ENCODE results near the gene SETDB1. TPM values are rescaled to one million over a fixed set of nuclear protein-coding genes. Genes with fewer than 3 reads are reported as not detected.
"Not testable (repeated sequence)": the region's sequence is repeated elsewhere in the genome, so short reads cannot be mapped to it uniquely, and the experiment has no call there.

Gene SETDB1
- total RNA-seq, 2 donors from 2014 or later = 44.0 to 51.0 TPM

DNA sequence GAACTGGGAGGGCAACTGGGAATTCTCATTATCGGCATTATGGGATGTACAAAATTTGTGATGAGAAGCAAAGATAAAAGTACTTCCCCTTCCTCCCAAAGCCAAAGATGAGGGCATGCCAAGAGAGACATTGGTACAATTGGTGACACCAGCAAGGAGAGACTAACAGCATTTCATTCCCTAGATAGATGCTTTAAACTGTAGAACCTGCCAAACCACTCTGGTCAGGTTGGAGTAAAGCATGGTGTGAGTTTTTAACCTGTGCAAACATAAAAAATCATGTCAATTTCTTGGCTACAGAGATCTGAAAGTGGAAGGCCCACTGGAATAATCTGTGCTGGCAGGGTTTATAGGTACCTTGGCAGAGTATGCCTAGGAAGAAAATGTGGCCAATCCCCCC, 19.8 kb upstream of the SETDB1 start:
- H3K9me3 ChIP-seq (ENCODE audit: control insufficient read depth, low read length, poor library complexity, severe bottlenecking) = no peaks in the 10 kb centered on the region
- DNase-seq = no peak
- H3K27me3 Mint-ChIP-seq = no peaks in the 10 kb centered on the region
- no peak overlapping the region for H3K4me3 Mint-ChIP-seq
- H3K4me1 Mint-ChIP-seq = no peaks in the 10 kb centered on the region
- no peak for ATAC-seq
- no peak overlapping the region for H3K27ac Mint-ChIP-seq
- H3K36me3 Mint-ChIP-seq (ENCODE audit: low read depth) = no peaks in the 10 kb centered on the region

DNA sequence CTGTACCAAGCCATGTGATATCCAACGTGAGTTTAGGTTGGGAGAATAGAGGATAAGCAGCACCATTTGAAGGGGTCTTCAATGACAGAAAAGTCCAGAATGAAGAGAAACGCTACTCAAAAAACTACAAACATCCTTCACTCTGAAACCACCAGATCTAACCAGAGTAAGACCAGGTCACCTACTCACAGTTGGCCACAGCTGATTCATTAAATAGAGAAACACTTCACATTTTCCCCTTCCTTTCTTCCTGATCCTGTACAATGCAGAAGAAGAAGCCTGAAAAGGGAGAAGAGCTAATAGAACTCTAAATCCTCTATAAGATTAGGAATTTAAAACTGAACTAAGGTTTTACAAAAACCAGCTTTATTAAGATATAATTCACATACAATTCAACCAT, 19.4 kb upstream of the SETDB1 start:
- ATAC-seq (no peak), DNase-seq (no peak)
- Mint-ChIP-seq H3K4me1 (no peaks in the 10 kb centered on the region), H3K27ac (no peak overlapping the region), H3K36me3 (ENCODE audit: low read depth) (no peaks in the 10 kb centered on the region), H3K27me3 (no peaks in the 10 kb centered on the region), H3K4me3 (no peak overlapping the region)
- no peaks in the 10 kb centered on the region for H3K9me3 ChIP-seq (ENCODE audit: control insufficient read depth, low read length, poor library complexity, severe bottlenecking)

DNA sequence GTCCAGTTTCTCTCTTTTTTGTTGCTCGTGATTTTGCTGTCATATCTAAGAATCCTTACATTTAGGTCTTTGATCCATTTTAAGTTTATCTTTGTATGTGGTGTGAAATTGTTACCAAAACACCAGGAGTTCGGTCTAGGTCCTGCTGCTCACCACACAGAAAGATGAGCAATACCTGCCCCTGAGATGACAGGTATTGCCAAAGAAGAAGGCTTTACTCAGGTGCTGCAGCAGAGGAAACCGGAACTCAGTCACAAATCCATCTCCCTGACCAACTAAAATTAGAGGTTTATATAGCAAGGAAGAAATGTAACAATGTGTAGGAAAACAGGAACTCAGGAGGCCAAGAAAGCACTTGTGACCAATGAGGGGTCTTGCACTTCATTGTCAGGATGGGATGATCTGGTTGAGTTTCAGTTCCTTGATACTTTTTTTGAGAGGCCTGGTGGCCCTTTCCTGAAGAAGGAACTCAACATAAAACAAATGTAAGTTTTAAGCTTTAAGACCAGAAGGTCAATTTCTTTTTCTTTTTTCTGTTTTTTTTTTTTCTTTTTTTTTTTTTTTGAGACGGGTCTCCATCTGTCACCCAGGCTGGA, 16.5 kb upstream of the SETDB1 start:
- Mint-ChIP-seq H3K4me1 (peaks cover 4% of the 10 kb centered on the region), H3K36me3 (ENCODE audit: low read depth) (peaks cover 2% of the 10 kb centered on the region), H3K27me3 (peaks cover 5% of the 10 kb centered on the region), H3K27ac (no peak overlapping the region), H3K4me3 (no peak overlapping the region)
- no peaks in the 10 kb centered on the region for H3K9me3 ChIP-seq (ENCODE audit: control insufficient read depth, low read length, poor library complexity, severe bottlenecking)
- ATAC-seq (no peak), DNase-seq (no peak)

DNA sequence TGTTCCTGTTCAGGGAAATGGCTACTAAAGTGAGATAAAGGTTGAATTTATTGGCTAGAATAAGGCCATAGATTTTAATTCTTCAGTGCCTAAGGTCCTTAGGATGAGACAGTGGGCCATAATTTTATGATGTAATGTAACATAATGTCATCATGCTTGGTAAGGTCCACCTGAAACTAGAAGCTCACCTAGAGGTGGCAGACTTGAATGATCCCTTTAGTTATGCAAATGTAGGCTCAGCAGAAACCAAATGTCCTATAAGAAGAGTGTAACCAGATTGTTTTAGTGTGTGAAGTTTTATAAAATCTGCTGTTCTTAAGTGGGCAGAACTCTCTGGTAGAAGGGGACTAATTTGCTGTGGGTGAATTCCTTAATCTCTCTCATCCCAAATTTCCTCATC, 13.5 kb upstream of the SETDB1 start:
- ATAC-seq (no peak), DNase-seq (no peak)
- no peak overlapping the region for H3K4me3 Mint-ChIP-seq
- H3K9me3 ChIP-seq (ENCODE audit: control insufficient read depth, low read length, poor library complexity, severe bottlenecking) = no peaks in the 10 kb centered on the region
- peaks cover 4% of the 10 kb centered on the region for H3K4me1 Mint-ChIP-seq
- H3K36me3 Mint-ChIP-seq (ENCODE audit: low read depth) = peaks cover 2% of the 10 kb centered on the region
- no peak overlapping the region for H3K27ac Mint-ChIP-seq
- peaks cover 5% of the 10 kb centered on the region for H3K27me3 Mint-ChIP-seq

GRCh38 chr1:150917387-150917786, 8.8 kb upstream of the SETDB1 start:
- Mint-ChIP-seq H3K36me3 (ENCODE audit: low read depth) (peaks cover 2% of the 10 kb centered on the region), H3K4me1 (peaks cover 7% of the 10 kb centered on the region), H3K27ac (no peak overlapping the region), H3K4me3 (no peak overlapping the region), H3K27me3 (peaks cover 5% of the 10 kb centered on the region)
- DNase-seq = no peak
- no peaks in the 10 kb centered on the region for H3K9me3 ChIP-seq (ENCODE audit: control insufficient read depth, low read length, poor library complexity, severe bottlenecking)
- ATAC-seq = no peak

DNA sequence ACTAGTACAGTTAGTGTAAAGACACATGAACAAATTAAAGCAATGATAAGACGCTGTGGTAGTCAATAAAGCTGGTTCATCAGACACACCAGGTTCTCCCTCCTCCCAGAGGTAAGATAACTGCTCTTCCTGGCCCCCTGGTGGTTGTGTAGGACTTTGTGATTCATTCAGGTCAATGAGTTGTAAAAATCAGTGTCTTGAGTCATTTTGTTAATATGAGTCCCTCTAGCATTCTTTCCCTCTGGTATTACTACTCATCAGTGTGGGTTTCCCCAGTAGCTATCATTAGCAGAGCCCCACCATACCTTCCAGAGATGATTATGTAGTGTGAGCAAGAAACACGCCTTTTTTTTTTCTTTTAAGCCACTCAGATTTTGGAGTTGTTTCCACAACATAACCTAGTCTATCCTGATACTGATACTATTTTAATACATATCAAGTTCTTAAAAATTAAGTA, 3.6 kb upstream of the SETDB1 start:
- peak; percentile 40 for ATAC-seq
- H3K36me3 Mint-ChIP-seq (ENCODE audit: low read depth) = peaks cover 3% of the 10 kb centered on the region
- no peaks in the 10 kb centered on the region for H3K9me3 ChIP-seq (ENCODE audit: control insufficient read depth, low read length, poor library complexity, severe bottlenecking)
- H3K27me3 Mint-ChIP-seq = no peaks in the 10 kb centered on the region
- peaks cover 10% of the 10 kb centered on the region for H3K4me1 Mint-ChIP-seq
- peak; percentile 32 to 61 (median 44) for DNase-seq
- H3K27ac Mint-ChIP-seq = peak overlapping the region; percentile 69
- H3K4me3 Mint-ChIP-seq = no peak overlapping the region

DNA sequence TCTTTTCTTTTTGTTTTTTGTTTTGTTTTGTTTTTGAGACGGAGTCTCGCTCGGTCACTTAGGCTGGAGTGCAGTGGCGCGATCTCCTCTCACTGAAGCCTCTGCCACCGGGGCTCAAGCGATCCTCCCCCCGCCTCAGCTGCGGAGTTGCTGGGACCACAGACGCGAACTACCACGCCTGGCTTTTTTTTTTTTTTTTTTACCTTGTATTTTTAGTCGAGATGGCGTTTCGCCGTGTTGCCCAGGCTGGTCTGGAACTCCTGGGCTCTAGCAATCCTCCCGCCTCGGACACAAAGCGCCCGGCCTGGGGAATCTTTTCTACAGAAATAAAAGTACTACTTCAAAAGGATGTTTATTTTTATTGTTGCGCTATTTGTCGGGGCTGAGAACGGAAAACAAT, 1.1 kb upstream of the SETDB1 start:
- Mint-ChIP-seq H3K27ac (peak overlapping the region; percentile 94), H3K4me3 (peak overlapping the region; percentile 95), H3K36me3 (ENCODE audit: low read depth) (peaks cover 11% of the 10 kb centered on the region), H3K4me1 (peaks cover 18% of the 10 kb centered on the region), H3K27me3 (no peaks in the 10 kb centered on the region)
- ATAC-seq (no peak), DNase-seq (no peak)
- no peaks in the 10 kb centered on the region for H3K9me3 ChIP-seq (ENCODE audit: control insufficient read depth, low read length, poor library complexity, severe bottlenecking)

DNA sequence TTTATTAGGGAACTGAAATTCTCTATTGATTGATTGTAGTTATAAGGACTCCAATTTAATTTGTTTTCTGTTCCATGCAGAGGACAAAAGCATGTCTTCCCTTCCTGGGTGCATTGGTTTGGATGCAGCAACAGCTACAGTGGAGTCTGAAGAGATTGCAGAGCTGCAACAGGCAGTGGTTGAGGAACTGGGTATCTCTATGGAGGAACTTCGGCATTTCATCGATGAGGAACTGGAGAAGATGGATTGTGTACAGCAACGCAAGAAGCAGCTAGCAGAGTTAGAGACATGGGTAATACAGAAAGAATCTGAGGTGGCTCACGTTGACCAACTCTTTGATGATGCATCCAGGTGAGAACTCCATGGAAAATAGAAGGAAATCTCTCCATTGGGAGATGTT, 1.5 kb downstream of the SETDB1 start:
- Mint-ChIP-seq H3K36me3 (ENCODE audit: low read depth) (peaks cover 15% of the 10 kb centered on the region), H3K27ac (peak overlapping the region; percentile 94)
- no peak for ATAC-seq

GRCh38 chr1:150928286-150928685, 2.1 kb downstream of the SETDB1 start:
- Mint-ChIP-seq H3K4me1 (peaks cover 13% of the 10 kb centered on the region), H3K4me3 (peak overlapping the region; percentile 43), H3K36me3 (ENCODE audit: low read depth) (peaks cover 15% of the 10 kb centered on the region), H3K27ac (no peak overlapping the region), H3K27me3 (no peaks in the 10 kb centered on the region)
- no peak for DNase-seq
- no peaks in the 10 kb centered on the region for H3K9me3 ChIP-seq (ENCODE audit: control insufficient read depth, low read length, poor library complexity, severe bottlenecking)
- no peak for ATAC-seq

More for the DNA sequence above, 1.5 kb downstream of the SETDB1 start:
- Mint-ChIP-seq H3K27me3 (no peaks in the 10 kb centered on the region), H3K4me3 (peak overlapping the region; percentile 9), H3K4me1 (peaks cover 13% of the 10 kb centered on the region)
- H3K9me3 ChIP-seq (ENCODE audit: control insufficient read depth, low read length, poor library complexity, severe bottlenecking) = no peaks in the 10 kb centered on the region
- no peak for DNase-seq

DNA sequence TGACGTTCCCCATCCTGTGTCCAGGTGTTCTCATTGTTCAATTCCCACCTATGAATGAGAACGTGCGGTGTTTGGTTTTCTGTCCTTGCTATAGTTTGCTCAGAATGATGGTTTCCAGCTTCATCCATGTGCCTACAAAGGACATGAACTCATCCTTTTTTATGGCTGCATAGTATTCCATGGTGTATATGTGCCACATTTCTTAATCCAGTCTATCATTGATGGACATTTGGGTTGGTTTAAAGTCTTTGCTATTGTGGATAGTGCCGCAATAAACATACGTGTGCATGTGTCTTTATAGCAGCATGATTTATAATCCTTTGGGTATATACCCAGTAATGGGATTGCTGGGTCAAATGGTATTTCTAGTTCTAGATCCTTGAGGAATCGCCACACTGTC, 2.6 kb downstream of the SETDB1 start:
- not testable (repeated sequence) for H3K4me3 Mint-ChIP-seq; H3K9me3 ChIP-seq (ENCODE audit: control insufficient read depth, low read length, poor library complexity, severe bottlenecking)

GRCh38 chr1:150931773-150932172, 5.6 kb downstream of the SETDB1 start:
- Mint-ChIP-seq H3K4me3 (no peak overlapping the region), H3K27me3 (no peaks in the 10 kb centered on the region), H3K27ac (no peak overlapping the region), H3K4me1 (peaks cover 19% of the 10 kb centered on the region), H3K36me3 (ENCODE audit: low read depth) (peaks cover 20% of the 10 kb centered on the region)
- no peaks in the 10 kb centered on the region for H3K9me3 ChIP-seq (ENCODE audit: control insufficient read depth, low read length, poor library complexity, severe bottlenecking)
- DNase-seq = no peak
- no peak for ATAC-seq

More for the DNA sequence above, 2.6 kb downstream of the SETDB1 start:
- Mint-ChIP-seq H3K4me1 (peaks cover 13% of the 10 kb centered on the region), H3K36me3 (ENCODE audit: low read depth) (peaks cover 15% of the 10 kb centered on the region)
- not testable (repeated sequence) for H3K27ac Mint-ChIP-seq, DNase-seq, H3K27me3 Mint-ChIP-seq, ATAC-seq

GRCh38 chr1:150944856-150945255, 18.7 kb downstream of the SETDB1 start:
- H3K36me3 Mint-ChIP-seq (ENCODE audit: low read depth) = peaks cover 13% of the 10 kb centered on the region
- no peak for DNase-seq
- H3K27ac Mint-ChIP-seq = no peak overlapping the region

GRCh38 chr1:150954708-150955107, 28.5 kb downstream of the SETDB1 start:
- DNase-seq = no peak
- Mint-ChIP-seq H3K27me3 (no peaks in the 10 kb centered on the region), H3K4me1 (peaks cover 7% of the 10 kb centered on the region), H3K4me3 (no peak overlapping the region), H3K27ac (no peak overlapping the region), H3K36me3 (ENCODE audit: low read depth) (peaks cover 11% of the 10 kb centered on the region)
- no peak for ATAC-seq
- no peaks in the 10 kb centered on the region for H3K9me3 ChIP-seq (ENCODE audit: control insufficient read depth, low read length, poor library complexity, severe bottlenecking)

More at GRCh38 chr1:150944856-150945255, 18.7 kb downstream of the SETDB1 start:
- peaks cover 2% of the 10 kb centered on the region for H3K4me1 Mint-ChIP-seq
- H3K27me3 Mint-ChIP-seq = no peaks in the 10 kb centered on the region
- no peak for ATAC-seq
- H3K4me3 Mint-ChIP-seq = no peak overlapping the region
- H3K9me3 ChIP-seq (ENCODE audit: control insufficient read depth, low read length, poor library complexity, severe bottlenecking) = no peaks in the 10 kb centered on the region

DNA sequence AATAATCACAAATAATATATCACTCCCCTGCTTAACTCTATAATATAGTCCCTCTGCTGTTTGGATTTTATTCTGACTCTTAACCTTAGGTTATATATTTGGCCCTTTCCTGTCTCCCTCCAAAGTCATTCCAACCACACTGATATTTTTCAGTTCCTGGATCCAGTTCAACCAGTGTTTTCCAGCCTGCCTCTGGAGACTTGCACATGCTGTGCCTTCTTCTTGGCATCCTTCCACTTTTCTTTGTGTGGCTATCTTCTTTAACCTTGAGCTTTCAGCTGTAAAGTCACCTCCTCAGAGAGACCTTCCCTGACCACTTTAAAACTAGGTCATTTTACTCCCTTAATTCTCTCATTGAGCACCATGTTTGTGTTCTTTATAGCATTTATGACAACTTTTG, 29.1 kb downstream of the SETDB1 start:
- ATAC-seq (no peak), DNase-seq (no peak)
- H3K9me3 ChIP-seq (ENCODE audit: control insufficient read depth, low read length, poor library complexity, severe bottlenecking) = no peaks in the 10 kb centered on the region
- peaks cover 7% of the 10 kb centered on the region for H3K4me1 Mint-ChIP-seq
- no peak overlapping the region for H3K4me3 Mint-ChIP-seq
- H3K36me3 Mint-ChIP-seq (ENCODE audit: low read depth) = peaks cover 11% of the 10 kb centered on the region
- H3K27ac Mint-ChIP-seq = no peak overlapping the region
- H3K27me3 Mint-ChIP-seq = no peaks in the 10 kb centered on the region
